Neural progenitor cell (in vitro differentiated cells): ENCODE data around the gene USE1.

ENCODE experiments used
- EZH2 ChIP-seq: fragments of 200-600 bp; sonication (generic); IDR thresholded peaks from 2 replicates; pipeline ENCODE4 v1.6.1; 2017; ENCODE audit warnings: antibody characterized with exemption, mild to moderate bottlenecking, moderate library complexity
- TF ChIP-seq, protein P1 (sequence below): fragments of 200-600 bp; sonication (generic); IDR thresholded peaks from 2 replicates; pipeline ENCODE4 v1.5.1; 2017; ENCODE audit warnings: antibody characterized with exemption, mild to moderate bottlenecking

DNA sequence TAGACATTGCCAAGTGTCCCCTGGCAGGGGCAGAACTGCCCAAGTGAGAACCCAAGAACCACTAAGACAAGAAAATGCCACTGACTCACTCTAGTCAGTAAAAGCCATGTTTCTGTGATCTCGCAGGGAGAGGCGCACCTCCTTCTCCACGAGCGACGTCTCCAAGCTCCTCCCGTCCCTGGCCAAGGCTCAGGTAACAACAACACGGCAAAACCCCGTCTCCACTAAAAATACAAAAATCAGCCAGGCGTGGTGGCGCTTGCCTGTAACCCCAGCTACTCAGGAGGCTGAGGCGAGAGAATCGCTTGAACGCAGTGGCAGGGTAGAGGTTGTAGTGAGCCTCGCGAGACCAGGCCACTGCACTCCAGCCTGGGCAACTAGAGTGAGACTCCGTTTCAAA lies 17.5 kb upstream of the USE1 start:
- TF ChIP-seq, protein P1, sequence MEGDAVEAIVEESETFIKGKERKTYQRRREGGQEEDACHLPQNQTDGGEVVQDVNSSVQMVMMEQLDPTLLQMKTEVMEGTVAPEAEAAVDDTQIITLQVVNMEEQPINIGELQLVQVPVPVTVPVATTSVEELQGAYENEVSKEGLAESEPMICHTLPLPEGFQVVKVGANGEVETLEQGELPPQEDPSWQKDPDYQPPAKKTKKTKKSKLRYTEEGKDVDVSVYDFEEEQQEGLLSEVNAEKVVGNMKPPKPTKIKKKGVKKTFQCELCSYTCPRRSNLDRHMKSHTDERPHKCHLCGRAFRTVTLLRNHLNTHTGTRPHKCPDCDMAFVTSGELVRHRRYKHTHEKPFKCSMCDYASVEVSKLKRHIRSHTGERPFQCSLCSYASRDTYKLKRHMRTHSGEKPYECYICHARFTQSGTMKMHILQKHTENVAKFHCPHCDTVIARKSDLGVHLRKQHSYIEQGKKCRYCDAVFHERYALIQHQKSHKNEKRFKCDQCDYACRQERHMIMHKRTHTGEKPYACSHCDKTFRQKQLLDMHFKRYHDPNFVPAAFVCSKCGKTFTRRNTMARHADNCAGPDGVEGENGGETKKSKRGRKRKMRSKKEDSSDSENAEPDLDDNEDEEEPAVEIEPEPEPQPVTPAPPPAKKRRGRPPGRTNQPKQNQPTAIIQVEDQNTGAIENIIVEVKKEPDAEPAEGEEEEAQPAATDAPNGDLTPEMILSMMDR, result no peak
- TF ChIP-seq EZH2, result no peak
